Nephron (organoid): ENCODE measurements around the gene PARD3.

Source experiments
- H3K27ac Mint-ChIP-seq, 3 experiments: 2 replicates each; pipeline ENCODE4 v1.8.0; 2020; ENCODE audit warnings: mixed read lengths in 3 of 3, mild to moderate bottlenecking in 2 of 3, moderate library complexity in 1 of 3
- H3K27me3 Mint-ChIP-seq: 2 replicates; pipeline ENCODE4 v1.8.0; 2021; ENCODE audit warnings: low read depth, mild to moderate bottlenecking, moderate library complexity, mixed read lengths
- H3K36me3 Mint-ChIP-seq: 2 replicates; pipeline ENCODE4 v1.8.0; 2020; ENCODE audit warnings: low read depth, mixed read lengths
- H3K4me1 Mint-ChIP-seq: 2 replicates; pipeline ENCODE4 v1.8.0; 2020; ENCODE audit warnings: mixed read lengths
- H3K4me3 Mint-ChIP-seq, 3 experiments: 2 replicates each; pipeline ENCODE4 v1.8.0; 2020; ENCODE audit warnings: mild to moderate bottlenecking in 3 of 3, mixed read lengths in 3 of 3, moderate library complexity in 2 of 3
- H3K9me3 Mint-ChIP-seq: 2 replicates; pipeline ENCODE4 v1.8.0; 2020; ENCODE audit warnings: mixed read lengths
- CTCF ChIP-seq, 3 experiments: fragments of 200-600 bp; sonication (generic); IDR thresholded peaks; one replicate each; pipeline ENCODE4 v1.5.0; 2021; ENCODE audit warnings: antibody characterized with exemption in 3 of 3; ENCODE audit not compliant: unreplicated experiment in 3 of 3

Gene PARD3

GRCh38 chr10:34698979-34699378 lies 116.1 kb downstream of the PARD3 start:
- no peak for TF ChIP-seq CTCF (IDR thresholded peaks at IDR 0.05; ENCODE audit: unreplicated experiment in 3 of 3)
- Mint-ChIP-seq H3K27me3 (no peaks in the 10 kb centered on the region), H3K36me3 (peaks cover 9% of the 10 kb centered on the region), H3K9me3 (no peaks in the 10 kb centered on the region), H3K4me1 (peaks cover 69% of the 10 kb centered on the region), H3K4me3 (no peak overlapping the region), H3K27ac (peak overlapping the region; percentile 36 to 66 (median 62))

- Mint-ChIP-seq H3K4me1 (peaks cover 66% of the 10 kb centered on the region), H3K27me3 (no peaks in the 10 kb centered on the region), H3K27ac (peak overlapping the region; percentile 66 to 90 (median 85)), H3K4me3 (no peak overlapping the region), H3K9me3 (no peaks in the 10 kb centered on the region), H3K36me3 (peaks cover 13% of the 10 kb centered on the region)
- TF ChIP-seq CTCF (IDR thresholded peaks at IDR 0.05; ENCODE audit: unreplicated experiment in 3 of 3): no peak
These were observed 116.8 kb downstream of the PARD3 start for GRCh38 chr10:34698248-34698831.

GRCh38 chr10:34697351-34698247 lies 117.5 kb downstream of the PARD3 start:
- Mint-ChIP-seq H3K27ac (peak overlapping the region; percentile 66 to 90 (median 85)), H3K9me3 (no peaks in the 10 kb centered on the region), H3K27me3 (no peaks in the 10 kb centered on the region), H3K4me3 (peak overlapping the region in 2 of 3 experiments; percentile 15 to 18), H3K4me1 (peaks cover 58% of the 10 kb centered on the region), H3K36me3 (peaks cover 20% of the 10 kb centered on the region)
- no peak for TF ChIP-seq CTCF (IDR thresholded peaks at IDR 0.05; ENCODE audit: unreplicated experiment in 3 of 3)

- H3K27me3 Mint-ChIP-seq: no peaks in the 10 kb centered on the region
- H3K4me1 Mint-ChIP-seq: peaks cover 53% of the 10 kb centered on the region
- H3K9me3 Mint-ChIP-seq: peaks cover 2% of the 10 kb centered on the region
- peaks cover 27% of the 10 kb centered on the region for H3K36me3 Mint-ChIP-seq
- no peak for TF ChIP-seq CTCF (IDR thresholded peaks at IDR 0.05; ENCODE audit: unreplicated experiment in 3 of 3)
- H3K27ac Mint-ChIP-seq: peak overlapping the region; percentile 66 to 90 (median 85)
- H3K4me3 Mint-ChIP-seq: no peak overlapping the region
These were observed 118.7 kb downstream of the PARD3 start for GRCh38 chr10:34696423-34696822.

DNA sequence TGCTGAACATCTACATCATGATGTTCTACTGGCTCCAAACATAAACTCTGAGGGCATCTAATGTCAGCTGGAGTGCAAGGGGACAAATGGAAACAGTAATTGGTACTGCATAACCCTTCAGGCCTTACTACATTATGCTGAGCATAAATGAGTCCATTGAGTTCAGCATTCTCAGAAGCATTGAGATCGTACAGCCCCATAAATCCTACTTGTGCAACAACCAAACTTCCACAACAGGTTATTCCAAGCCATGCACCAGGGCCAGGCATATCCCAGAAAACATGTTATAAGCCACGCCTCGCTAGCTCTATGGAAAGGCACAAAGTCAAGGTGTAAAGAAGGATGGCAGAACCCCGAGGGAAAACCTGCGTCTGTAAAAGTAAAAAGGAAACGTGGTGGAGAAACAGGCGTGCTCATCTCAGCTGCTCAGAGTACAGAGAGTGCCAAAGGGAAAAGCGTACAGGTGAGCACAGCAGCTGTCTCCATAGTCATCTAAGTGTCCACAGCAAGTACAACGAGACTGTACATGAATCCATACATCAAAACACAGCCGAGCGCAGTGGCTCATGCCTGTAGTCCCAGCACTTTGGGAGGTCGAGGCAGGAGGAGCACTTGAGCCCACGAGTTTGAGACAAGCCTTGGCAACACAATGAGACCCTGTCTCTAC lies 124.6 kb downstream of the PARD3 start:
- Mint-ChIP-seq H3K4me3 (no peak overlapping the region), H3K27me3 (no peaks in the 10 kb centered on the region), H3K27ac (peak overlapping the region in 2 of 3 experiments; percentile 14 to 82), H3K36me3 (peaks cover 35% of the 10 kb centered on the region), H3K4me1 (peaks cover 27% of the 10 kb centered on the region), H3K9me3 (peaks cover 3% of the 10 kb centered on the region)
- no peak for TF ChIP-seq CTCF (IDR thresholded peaks at IDR 0.05; ENCODE audit: unreplicated experiment in 3 of 3)
